NCI-H2171 (cell line): ENCODE results near the gene DBH.

Source experiments
- DNase-seq: peaks from one replicate; lab custom pipeline; 2025; lab: John Stamatoyannopoulos, UW

The DBH gene

DNA sequence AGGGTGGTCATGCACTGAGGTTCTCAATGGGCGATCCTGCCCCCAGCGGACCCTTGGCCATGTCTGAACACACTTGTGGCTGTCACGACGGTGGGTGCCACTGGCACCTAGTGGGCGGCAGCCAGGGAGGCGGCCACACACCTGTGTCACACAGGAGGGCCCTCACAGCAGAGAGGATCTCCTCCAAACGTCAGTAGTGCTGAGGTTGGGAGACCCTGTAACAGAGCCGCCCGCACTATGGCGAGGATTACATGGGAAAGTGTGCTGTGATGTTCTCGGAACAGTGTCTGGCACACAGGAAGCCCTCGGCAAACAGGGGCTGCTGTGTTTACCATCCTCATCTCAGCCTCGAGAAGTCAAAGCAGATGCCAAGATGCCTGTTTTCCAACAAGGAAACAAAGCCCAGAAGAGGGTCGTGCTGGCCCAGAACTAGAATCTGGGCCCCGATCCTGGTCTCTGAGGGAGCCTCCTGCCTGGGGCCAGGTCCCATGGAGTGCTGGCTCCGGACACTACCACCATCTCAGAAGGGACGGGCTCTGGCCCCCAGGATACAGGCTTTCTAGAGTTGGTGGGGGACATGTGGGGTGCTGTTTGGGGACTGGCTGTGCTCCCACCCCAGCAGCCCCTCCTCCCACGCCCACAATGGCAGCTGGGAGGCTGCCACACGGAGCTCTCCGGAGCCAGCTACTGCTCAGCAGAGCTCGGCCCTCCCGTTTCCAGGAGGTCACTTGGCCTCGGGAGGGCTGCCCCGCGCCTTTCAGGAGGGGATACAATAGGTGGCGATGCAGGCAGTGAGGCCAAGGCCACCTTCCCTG is 48.2 kb downstream of the DBH start:
- no peak for DNase-seq

DNA sequence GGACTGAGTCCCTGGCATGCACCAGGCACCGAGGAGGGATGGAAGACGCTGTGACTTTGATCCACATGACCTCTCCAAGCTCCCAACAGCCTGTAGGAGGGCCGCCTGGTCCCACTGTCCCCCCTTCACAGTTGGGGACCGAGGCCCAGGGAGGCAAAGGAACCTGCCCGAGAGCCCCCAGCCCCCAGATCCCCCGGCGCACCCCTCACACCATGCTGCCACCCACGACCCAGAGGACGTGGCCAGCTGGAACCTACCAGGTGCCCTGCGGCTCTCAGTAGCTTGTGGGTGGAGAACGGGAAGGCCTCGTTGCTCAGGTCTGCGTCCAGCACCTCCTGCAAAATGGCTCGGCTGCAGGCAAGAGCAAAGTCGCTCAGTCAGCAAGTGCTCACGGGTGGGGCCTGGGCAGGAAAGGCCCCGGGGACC is 48.8 kb downstream of the DBH start:
- DNase-seq, result no peak

DNA sequence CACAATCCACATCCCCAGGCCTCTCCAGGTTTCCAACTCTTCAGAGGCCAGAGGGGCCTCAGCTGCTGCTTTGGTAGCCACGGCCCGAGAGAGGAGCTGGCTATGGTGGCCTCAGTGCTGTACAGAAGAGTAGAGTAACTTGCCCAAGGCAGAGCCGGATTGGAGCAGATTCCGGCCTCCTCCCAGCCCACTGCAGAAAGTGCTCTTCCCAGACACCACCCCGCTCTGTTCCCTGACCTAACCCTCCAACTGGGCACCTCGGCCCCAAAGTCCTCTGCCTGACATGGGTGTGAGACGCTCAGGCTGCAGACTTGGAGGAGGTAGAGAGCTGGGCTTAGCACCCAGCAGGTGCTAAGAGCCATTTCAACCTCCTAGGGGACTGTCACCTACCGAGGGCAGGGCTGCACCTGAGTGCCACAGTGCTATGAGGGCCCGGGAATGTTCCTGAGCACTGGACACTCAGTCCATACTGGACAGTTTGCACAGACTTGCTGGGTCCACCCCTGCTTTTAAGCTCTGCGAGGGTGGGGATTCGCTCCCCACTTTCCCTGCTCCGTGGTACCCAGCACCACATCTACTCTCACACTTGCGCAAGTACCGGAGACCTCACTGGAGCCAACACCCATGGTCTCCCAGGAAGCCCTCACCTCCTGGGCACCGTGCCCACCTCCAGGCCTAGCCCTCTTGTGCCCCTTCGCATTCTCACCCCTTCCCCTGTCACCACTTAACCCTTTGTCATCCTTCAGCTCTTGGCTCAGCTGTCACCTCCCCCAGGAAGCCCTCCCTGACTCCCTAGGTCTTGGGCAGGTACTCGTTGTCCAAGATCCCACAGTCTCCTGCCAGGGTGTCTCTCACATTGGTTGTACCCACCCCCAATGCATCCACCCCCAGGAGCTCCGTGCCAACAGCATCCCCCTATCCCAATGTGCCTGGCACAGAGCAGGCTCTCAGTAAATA is 49.8 kb downstream of the DBH start:
- DNase-seq, result no peak

DNA sequence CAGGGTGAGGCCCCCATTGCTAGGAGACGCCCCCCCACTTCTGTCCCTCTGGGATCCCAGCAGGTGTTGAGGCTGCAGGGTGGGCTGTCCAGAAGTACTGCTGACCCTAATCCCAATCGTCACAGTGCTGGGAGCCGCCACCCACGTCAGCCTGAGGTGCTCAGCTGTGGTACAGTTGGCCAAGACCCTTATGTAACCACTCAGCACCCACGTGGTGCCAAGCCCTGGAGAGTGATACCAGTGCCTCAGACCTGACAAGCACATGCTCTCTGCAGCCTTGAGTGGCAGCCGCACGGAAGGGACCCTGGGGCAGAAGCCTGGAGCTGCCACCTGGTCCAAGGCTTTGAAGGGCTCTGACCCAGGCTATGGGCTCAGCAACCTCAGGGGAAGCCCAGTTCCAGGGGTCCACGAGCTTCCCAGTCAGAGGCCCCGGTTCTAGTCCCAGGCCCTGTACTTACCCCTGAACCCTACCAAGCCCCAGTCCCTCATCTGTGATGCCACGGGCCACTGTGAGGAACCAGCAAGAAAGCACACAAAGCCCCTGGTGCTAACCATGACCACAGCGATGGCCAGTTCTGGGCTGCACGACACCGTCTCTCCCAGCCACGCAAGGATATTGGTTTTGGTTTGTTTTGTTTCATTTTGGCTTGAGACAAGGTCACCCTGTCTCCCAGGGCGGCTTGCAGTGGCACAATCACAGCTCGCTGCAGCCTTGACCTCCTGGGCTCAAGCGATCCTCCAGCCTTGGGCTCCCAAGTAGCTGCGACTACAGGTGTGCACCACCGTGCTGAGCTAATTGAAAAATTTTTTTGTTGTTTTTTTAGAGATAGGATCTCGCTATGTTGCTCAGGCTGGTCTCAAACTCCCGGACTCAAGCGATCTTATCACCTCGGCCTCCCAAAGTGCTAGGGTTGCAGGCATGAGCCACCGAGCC is 50.7 kb downstream of the DBH start:
- no peak for DNase-seq

DNA sequence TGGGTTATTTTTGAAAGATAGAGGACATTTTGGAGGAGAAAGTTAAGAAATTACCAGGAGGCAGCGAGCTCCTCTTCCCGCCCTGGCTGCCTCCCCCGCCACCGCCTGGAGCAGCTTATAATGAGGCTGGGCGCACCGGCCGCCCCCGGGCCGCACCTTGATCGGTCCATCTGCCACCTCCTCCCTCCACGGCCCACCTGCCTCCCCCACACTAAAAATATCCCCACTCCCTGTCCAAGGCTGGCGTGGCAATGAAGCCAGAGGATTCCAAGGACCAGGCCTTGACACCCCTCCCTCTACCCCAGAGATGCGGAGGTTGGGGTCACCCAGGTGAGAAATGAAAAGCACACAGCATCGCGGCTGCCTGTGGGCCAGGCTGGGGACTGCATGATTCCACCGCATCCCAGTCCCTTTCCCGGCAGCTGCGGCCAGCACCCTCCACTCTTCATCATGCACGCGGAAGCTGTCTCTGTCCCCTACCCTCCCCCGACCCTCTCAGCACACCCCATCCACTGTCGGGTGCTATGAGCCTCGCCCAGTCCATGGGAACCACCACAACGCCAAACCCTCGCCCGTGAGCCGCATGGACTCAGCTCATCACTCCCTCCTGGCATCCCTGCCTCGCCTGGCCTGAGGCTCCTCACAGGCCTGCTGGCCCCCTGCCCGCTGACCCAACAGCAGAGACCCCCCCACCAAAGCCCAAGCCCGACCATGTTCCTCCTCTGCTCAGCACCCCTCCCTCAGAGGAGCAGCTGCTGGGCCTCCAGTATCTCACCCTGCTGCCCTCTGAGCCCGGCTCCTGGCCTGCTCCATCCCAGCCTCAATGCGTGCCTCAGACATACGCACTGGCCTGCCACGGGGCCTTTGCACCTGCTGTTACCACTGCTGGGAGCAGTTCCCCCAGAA is 51.9 kb downstream of the DBH start:
- DNase-seq, result no peak

DNA sequence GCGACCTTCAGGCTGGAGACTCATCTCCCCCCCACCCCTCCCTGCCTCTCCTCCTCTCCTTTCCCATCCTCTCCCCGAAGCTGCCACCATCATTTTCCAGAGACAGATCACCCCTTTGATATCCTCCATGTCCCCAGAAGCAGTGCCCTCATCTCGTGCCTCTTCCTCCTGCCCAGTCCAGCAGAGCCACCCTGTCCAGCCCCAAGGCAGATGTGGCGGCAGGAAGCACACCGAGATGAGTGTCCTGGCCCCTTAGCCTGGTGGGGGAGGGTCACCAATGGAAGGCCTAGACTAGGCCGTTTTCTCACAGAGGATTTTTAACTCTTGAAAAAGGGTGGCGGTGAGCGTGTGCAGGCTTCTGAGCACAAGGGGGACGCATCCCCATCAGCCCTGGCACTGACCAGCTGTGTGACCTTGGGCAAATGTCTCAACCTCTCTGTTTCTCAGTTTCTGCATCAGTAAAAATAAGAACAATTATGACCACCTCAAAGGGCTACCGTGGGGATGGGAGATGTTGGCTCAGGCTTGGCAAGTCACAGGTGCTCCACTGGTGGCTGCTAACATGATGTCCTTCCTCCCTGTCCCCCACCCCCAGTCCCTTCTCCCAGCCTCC is 53.1 kb downstream of the DBH start:
- DNase-seq, result no peak

DNA sequence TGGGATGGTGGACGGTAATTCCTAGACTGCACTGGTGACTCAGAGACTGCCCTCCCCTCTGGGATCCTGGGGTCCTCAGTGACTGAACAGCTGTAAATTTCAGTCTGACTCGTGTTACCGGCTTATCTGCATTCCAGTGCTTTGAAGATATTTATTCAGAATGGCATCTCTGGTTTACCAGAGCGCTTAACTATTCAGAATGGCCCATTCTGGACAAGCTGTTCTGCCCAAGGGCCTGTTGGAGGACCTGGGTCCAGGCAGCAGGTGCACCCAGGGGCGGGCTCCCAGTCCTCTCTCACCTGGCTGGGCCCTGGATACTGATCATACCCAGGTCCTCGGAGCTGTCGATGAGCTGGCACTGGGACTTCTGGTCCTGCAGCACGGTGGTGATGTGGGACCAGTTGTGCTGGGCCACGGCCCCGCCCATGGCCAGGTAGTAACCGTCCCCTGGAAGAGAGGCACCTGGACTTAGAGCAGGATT is 54.0 kb downstream of the DBH start:
- DNase-seq, result no peak

DNA sequence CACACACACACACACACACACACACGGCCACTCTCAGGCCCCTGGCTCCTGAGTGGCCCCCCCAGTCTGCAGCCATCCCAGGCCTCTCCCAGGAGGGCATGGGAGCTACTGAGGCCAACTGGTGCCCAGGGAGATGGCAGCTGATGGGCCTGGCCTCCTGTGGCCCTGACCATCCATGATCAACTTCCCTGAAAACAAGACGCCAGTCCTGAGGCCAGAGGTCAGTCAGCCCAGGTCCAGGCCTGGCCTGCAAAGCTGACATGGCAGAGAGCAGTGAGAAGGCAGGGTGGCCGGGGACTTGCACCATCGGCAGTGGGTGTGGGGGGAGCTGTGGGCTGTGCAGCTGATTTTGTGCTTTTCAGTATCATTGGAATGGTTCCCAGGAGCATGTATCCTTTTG is 55.0 kb downstream of the DBH start:
- no peak for DNase-seq

DNA sequence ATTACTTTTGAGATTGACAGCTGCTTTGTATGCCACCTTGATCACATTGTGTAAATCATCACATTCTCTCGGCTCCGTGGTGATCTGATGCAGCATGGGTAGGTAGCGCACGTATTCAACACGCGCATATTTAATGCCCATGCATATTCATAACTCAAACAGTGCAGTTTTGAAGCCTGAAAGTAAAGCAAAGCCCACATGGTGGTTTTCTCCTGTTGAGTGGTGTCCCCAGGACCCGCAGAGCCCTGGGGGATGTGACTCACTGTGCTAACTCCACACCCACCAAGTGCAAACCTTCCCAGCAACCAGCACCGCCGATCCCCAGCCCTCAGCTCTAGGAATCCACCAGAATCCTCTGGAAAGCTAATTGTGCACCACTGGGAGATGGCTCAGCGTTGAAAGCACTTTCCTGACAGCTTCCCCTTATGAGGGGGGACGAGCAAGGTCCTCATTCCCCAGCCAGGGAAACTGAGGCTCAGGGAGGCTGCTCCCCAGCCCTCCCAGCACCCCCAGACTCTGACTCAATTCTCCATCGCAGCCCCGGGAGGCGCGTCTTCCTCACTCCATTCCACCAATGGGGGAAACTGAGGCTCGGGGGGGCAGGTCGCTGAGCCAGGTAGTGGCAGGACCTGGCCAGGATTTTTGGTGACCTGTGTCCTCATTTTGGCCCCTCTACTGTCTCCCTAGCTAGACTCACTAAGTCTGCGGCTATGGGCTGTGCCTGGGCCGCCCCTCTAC is 55.6 kb downstream of the DBH start:
- DNase-seq, result no peak

DNA sequence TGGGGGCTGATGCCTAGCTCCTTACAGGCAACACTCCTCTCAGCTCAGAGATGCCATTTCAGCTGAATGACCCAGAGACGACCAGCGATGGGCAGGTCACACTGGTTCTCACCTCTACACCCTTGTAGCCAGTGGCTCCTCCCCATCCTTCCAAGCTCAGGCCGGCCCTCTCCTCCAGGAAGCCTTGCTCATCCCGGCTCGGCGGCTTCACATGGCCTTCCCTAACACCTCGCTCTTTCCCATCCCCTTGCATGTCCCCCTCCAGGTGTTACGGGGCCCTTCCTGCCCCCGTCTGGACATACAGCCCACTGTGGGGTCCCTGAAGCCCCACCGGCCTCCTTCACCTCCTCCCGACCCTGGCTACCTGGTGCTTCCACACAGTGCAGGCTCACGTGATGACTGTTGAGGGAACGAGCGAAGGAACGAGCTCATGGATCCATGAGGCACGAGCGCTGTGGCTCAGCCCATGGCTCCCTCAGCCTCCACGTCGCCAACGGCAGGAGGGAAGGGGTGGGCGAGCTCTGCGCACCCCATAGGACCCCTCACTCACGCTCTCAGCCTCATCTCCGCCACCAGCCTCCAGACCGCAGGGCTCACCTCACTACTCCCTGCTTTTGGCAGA is 56.3 kb downstream of the DBH start:
- DNase-seq, result no peak

DNA sequence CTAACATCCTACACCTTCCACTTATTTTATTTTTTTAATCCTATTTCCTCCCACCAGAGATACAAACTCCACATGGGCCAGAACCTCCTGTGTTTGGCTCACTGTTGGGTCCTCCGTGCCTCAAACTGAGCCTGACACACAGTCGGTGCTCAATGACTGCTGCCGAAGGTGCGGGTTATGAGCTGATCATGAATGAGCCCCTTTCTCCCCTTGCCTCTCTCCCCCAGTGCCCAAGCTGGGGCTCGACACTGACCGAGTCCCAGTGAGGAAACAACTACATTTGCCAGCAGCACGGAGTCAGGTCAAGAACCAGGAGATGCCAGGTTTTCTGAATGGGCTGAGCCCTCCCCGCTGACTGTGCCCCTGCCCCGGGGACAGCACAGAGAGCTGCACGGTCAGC is 57.0 kb downstream of the DBH start:
- DNase-seq, result no peak

DNA sequence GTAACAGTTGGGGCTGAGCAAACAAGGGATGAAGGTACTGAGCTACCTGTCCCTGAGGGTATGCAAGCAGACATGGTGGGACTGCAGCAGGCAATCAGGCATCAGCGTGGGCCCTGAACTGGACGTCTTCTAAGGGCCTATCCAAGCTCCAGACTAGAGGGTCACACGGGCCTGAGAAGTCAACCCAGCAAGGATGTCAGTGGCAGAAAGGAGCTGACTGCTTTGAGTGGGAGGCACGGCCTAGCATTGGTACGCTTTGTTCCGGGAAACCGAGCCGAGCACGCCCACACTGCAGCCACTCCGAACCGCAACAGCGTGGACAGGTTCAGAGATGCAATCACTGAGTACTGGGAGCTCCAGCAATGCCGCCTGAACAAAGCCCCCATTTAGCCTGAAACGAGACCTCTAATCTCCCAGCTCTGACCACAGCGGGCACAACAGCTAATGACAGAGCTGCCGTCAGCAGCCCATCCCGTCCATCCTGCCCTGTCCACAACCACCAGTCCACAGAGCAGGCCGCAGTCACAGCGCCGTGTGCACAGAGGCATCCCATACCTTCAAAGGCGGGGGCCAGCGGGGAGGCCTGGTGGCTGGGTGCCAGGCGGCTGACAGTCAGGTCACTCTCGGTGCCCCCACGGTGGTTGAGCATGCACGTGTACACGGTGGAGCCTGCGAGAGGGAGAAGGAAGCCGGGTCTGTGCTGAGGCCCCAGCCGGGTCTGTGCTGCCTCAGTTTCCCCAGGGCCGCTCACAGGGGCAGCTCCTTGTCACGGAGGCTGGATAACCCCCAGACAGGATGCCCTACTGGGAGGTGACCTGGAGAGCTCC is 57.8 kb downstream of the DBH start:
- DNase-seq, result no peak

DNA sequence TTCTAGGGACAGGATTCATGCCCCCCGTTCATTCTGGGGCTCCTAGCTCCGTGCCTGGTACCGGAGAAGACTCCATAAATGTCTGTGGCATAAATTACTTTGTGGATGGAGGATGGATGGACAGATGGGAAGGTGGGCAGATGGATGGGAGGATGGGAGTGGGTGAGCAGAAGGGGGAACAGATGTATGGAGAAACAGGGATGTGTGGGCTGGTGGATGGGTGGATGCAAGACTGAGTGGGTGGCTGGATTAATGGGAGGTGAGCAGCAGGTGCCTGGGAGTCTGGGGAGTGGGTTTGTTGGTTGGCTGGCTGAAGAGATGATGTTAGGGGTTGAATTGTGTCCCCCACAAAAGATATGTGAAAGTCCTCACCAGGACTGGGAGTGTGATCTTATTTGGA is 58.5 kb downstream of the DBH start:
- DNase-seq, result peak; percentile 31

DNA sequence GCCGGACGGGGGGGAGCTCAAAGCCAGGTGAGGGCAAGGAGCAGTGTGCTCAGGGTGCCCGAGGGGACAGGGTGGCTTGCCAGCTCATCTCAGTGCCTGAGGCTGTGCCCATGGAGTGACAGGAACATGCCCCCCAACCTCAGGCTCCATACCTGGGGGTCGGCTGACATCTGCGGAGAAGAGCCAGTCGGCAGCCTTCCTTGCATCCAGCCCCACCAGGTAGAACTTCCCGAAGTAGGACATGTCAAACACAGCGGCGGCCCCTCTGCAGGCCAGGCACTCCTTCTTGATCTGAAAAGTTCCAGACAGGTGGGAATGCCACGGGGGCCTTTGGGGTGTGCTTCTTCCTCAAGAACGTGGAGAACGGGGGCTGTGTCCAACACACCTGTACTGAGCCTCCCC is 59.9 kb downstream of the DBH start:
- DNase-seq, result no peak

DNA sequence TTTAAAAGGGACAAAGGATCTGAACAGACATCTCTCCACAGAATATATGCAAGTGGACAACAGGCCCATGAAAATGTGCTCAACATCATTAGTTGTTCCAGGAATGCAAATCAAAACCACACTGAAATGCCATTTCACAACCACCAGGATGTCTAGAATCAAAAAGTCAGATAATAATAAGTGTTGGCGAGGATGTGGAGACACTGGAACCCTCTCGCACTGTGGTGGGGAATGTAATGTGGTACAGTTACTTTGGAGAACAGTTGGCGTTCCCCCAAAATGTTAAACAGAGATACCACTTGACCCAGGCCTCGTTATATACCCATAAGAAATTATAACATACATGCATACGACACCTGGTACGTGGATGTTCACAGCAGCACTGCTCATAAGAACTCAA is 63.4 kb downstream of the DBH start:
- DNase-seq, result no peak

DNA sequence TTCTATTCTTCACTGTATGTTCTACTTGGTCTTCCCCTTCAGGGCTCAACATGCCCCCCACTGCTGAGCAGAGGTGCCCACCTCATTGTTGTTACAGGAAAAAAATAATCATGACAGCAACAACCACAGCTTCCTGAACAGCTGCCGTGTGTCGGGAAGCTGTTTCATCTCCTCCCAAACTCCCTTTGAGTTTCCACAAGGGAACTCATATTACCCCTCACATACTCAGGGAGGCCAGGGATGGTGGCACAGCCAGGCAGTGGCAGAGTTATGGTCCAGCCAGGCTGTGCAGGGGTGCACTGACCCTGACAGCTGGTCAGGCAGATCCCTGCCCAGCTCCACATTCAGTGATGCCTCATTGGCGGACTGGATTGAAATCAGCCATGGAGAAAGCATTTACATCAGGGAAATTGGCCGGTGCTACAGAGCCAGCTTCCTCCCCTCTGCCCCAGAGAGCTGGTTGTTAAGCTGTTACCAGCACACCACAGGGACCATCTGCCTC is 64.7 kb downstream of the DBH start:
- DNase-seq, result peak; percentile 45

DNA sequence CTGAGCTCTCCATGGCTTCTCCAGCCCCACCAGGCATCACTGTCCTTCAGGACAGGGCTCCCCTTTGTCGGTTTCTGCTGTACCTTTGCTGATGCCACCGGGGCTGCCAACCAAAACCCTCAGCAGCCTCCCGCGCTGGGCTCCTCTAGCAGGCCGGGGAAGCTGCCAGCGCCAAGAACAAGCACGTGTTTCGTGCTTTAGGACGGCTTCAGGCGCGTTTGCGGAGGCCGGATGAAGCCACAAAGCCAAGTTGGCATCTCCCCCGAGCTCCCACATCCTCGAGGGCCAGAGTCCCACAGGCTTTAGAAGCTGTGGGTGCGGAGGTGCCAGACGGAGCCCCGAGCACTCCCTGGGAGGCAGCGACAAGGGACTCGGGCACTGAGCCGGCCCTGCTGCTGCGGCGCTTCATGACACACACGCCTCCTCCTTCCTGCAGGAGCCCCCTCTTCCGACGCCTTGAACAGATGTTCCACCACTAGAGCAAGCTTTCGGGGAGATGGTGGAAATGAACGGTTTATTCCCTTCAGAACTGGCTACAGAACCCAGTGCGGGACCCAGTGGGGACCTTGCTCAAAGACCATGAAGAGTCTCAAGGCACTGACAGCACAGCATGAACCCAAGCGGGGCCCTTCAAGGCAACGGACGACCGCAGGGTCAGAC is 65.3 kb downstream of the DBH start:
- peak; percentile 66 for DNase-seq
